ENCODE results near the gene NNAT.

NNAT gene

GRCh38 chr20:37503256-37503927 is 17.7 kb upstream of the NNAT start:
- peaks cover 4% of the 10 kb centered on the region for H3K36me3 ChIP-seq (ENCODE audit: control insufficient read depth, low read depth, low read length)
- H3K27ac ChIP-seq (ENCODE audit: low read length) = no peak overlapping the region
- no peak overlapping the region for H3K9ac ChIP-seq (ENCODE audit: low read length)
- no peak overlapping the region for H3K4me3 ChIP-seq (ENCODE audit: low read length)
- H3K4me1 ChIP-seq (ENCODE audit: control insufficient read depth, low read depth, low read length) = peaks cover 6% of the 10 kb centered on the region
- H3K9me3 ChIP-seq (ENCODE audit: control insufficient read depth, low read depth, low read length) = no peaks in the 10 kb centered on the region
- H3K27me3 ChIP-seq (ENCODE audit: control insufficient read depth, insufficient read depth, low read length) = no peaks in the 10 kb centered on the region

- peaks cover 6% of the 10 kb centered on the region for H3K4me1 ChIP-seq (ENCODE audit: control insufficient read depth, low read depth, low read length)
- peaks cover 5% of the 10 kb centered on the region for H3K36me3 ChIP-seq (ENCODE audit: control insufficient read depth, low read depth, low read length)
- no peak overlapping the region for H3K27ac ChIP-seq (ENCODE audit: low read length)
These were observed 16.5 kb upstream of the NNAT start for GRCh38 chr20:37504404-37505096.

GRCh38 chr20:37505263-37506151 is 15.5 kb upstream of the NNAT start:
- Histone ChIP-seq H3K36me3 (ENCODE audit: control insufficient read depth, low read depth, low read length) (peaks cover 5% of the 10 kb centered on the region), H3K4me1 (ENCODE audit: control insufficient read depth, low read depth, low read length) (peaks cover 6% of the 10 kb centered on the region), H3K27me3 (ENCODE audit: control insufficient read depth, insufficient read depth, low read length) (no peaks in the 10 kb centered on the region), H3K9me3 (ENCODE audit: control insufficient read depth, low read depth, low read length) (no peaks in the 10 kb centered on the region), H3K27ac (ENCODE audit: low read length) (no peak overlapping the region), H3K4me3 (ENCODE audit: low read length) (no peak overlapping the region), H3K9ac (ENCODE audit: low read length) (no peak overlapping the region)

More at GRCh38 chr20:37504404-37505096, 16.5 kb upstream of the NNAT start:
- Histone ChIP-seq H3K4me3 (ENCODE audit: low read length) (no peak overlapping the region), H3K9me3 (ENCODE audit: control insufficient read depth, low read depth, low read length) (no peaks in the 10 kb centered on the region), H3K9ac (ENCODE audit: low read length) (no peak overlapping the region), H3K27me3 (ENCODE audit: control insufficient read depth, insufficient read depth, low read length) (no peaks in the 10 kb centered on the region)

GRCh38 chr20:37506152-37506725 is 14.8 kb upstream of the NNAT start:
- H3K27ac ChIP-seq (ENCODE audit: low read length) = no peak overlapping the region
- no peak overlapping the region for H3K9ac ChIP-seq (ENCODE audit: low read length)
- H3K36me3 ChIP-seq (ENCODE audit: control insufficient read depth, low read depth, low read length) = peaks cover 5% of the 10 kb centered on the region
- H3K9me3 ChIP-seq (ENCODE audit: control insufficient read depth, low read depth, low read length) = no peaks in the 10 kb centered on the region
- no peak overlapping the region for H3K4me3 ChIP-seq (ENCODE audit: low read length)
- peaks cover 6% of the 10 kb centered on the region for H3K4me1 ChIP-seq (ENCODE audit: control insufficient read depth, low read depth, low read length)
- no peaks in the 10 kb centered on the region for H3K27me3 ChIP-seq (ENCODE audit: control insufficient read depth, insufficient read depth, low read length)

GRCh38 chr20:37510226-37510625 is 10.8 kb upstream of the NNAT start:
- Histone ChIP-seq H3K36me3 (ENCODE audit: control insufficient read depth, low read depth, low read length) (peaks cover 15% of the 10 kb centered on the region), H3K4me1 (ENCODE audit: control insufficient read depth, low read depth, low read length) (peaks cover 6% of the 10 kb centered on the region), H3K27ac (ENCODE audit: low read length) (no peak overlapping the region), H3K27me3 (ENCODE audit: control insufficient read depth, insufficient read depth, low read length) (no peaks in the 10 kb centered on the region), H3K4me3 (ENCODE audit: low read length) (no peak overlapping the region), H3K9ac (ENCODE audit: low read length) (no peak overlapping the region), H3K9me3 (ENCODE audit: control insufficient read depth, low read depth, low read length) (no peaks in the 10 kb centered on the region)

GRCh38 chr20:37511610-37512275 is 9.3 kb upstream of the NNAT start:
- H3K27me3 ChIP-seq (ENCODE audit: control insufficient read depth, insufficient read depth, low read length) = no peaks in the 10 kb centered on the region

GRCh38 chr20:37513779-37514359 is 7.2 kb upstream of the NNAT start:
- H3K36me3 ChIP-seq (ENCODE audit: control insufficient read depth, low read depth, low read length) = peaks cover 14% of the 10 kb centered on the region

More at GRCh38 chr20:37511610-37512275, 9.3 kb upstream of the NNAT start:
- H3K36me3 ChIP-seq (ENCODE audit: control insufficient read depth, low read depth, low read length) = peaks cover 15% of the 10 kb centered on the region
- H3K9ac ChIP-seq (ENCODE audit: low read length) = no peak overlapping the region
- H3K27ac ChIP-seq (ENCODE audit: low read length) = no peak overlapping the region
- H3K4me3 ChIP-seq (ENCODE audit: low read length) = no peak overlapping the region
- peaks cover 3% of the 10 kb centered on the region for H3K4me1 ChIP-seq (ENCODE audit: control insufficient read depth, low read depth, low read length)
- no peaks in the 10 kb centered on the region for H3K9me3 ChIP-seq (ENCODE audit: control insufficient read depth, low read depth, low read length)

GRCh38 chr20:37515876-37516275 is 5.2 kb upstream of the NNAT start:
- Histone ChIP-seq H3K4me3 (ENCODE audit: low read length) (no peak overlapping the region), H3K36me3 (ENCODE audit: control insufficient read depth, low read depth, low read length) (peaks cover 14% of the 10 kb centered on the region), H3K27me3 (ENCODE audit: control insufficient read depth, insufficient read depth, low read length) (peaks cover 4% of the 10 kb centered on the region), H3K27ac (ENCODE audit: low read length) (no peak overlapping the region), H3K9me3 (ENCODE audit: control insufficient read depth, low read depth, low read length) (no peaks in the 10 kb centered on the region), H3K4me1 (ENCODE audit: control insufficient read depth, low read depth, low read length) (peaks cover 26% of the 10 kb centered on the region), H3K9ac (ENCODE audit: low read length) (no peak overlapping the region)

More at GRCh38 chr20:37513779-37514359, 7.2 kb upstream of the NNAT start:
- peaks cover 17% of the 10 kb centered on the region for H3K4me1 ChIP-seq (ENCODE audit: control insufficient read depth, low read depth, low read length)
- H3K4me3 ChIP-seq (ENCODE audit: low read length) = no peak overlapping the region
- no peaks in the 10 kb centered on the region for H3K9me3 ChIP-seq (ENCODE audit: control insufficient read depth, low read depth, low read length)
- H3K27me3 ChIP-seq (ENCODE audit: control insufficient read depth, insufficient read depth, low read length) = no peaks in the 10 kb centered on the region
- no peak overlapping the region for H3K27ac ChIP-seq (ENCODE audit: low read length)
- H3K9ac ChIP-seq (ENCODE audit: low read length) = no peak overlapping the region

- Histone ChIP-seq H3K4me1 (ENCODE audit: control insufficient read depth, low read depth, low read length) (peaks cover 26% of the 10 kb centered on the region), H3K27ac (ENCODE audit: low read length) (no peak overlapping the region), H3K27me3 (ENCODE audit: control insufficient read depth, insufficient read depth, low read length) (peaks cover 4% of the 10 kb centered on the region), H3K4me3 (ENCODE audit: low read length) (no peak overlapping the region), H3K9ac (ENCODE audit: low read length) (no peak overlapping the region), H3K36me3 (ENCODE audit: control insufficient read depth, low read depth, low read length) (peaks cover 14% of the 10 kb centered on the region), H3K9me3 (ENCODE audit: control insufficient read depth, low read depth, low read length) (no peaks in the 10 kb centered on the region)
These were observed 4.0 kb upstream of the NNAT start for GRCh38 chr20:37516811-37517750.

GRCh38 chr20:37518059-37518458 is 3.0 kb upstream of the NNAT start:
- Histone ChIP-seq H3K9ac (ENCODE audit: low read length) (no peak overlapping the region), H3K27ac (ENCODE audit: low read length) (no peak overlapping the region), H3K4me1 (ENCODE audit: control insufficient read depth, low read depth, low read length) (peaks cover 31% of the 10 kb centered on the region), H3K36me3 (ENCODE audit: control insufficient read depth, low read depth, low read length) (peaks cover 14% of the 10 kb centered on the region), H3K9me3 (ENCODE audit: control insufficient read depth, low read depth, low read length) (no peaks in the 10 kb centered on the region), H3K4me3 (ENCODE audit: low read length) (no peak overlapping the region), H3K27me3 (ENCODE audit: control insufficient read depth, insufficient read depth, low read length) (peaks cover 8% of the 10 kb centered on the region)
